ENCODE data around the gene MGA. TPM values are rescaled to one million over a fixed set of nuclear protein-coding genes. Genes with fewer than 3 reads are reported as not detected.

MGA gene
- total RNA-seq, 2 donors from 2014 or later, result 25.7 to 36.2 TPM

DNA sequence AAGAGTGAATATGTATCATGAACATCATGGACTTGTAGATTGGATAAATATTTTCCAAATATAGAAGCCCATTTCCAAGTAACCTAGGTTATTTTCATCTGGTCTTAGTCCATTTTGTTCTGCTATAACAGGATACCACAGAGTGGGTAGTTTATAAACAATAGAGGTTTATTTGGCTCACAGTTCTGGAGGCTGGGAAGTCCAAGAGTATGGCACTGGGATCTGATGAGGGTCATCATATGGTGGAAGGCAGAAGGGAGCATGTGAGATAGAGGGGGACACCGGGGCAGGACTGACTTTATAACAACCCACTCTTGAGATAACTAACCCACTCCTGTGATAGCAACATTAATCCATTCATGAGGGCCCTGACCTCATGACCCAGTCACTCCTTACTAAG is 9.4 kb upstream of the MGA start:
- Mint-ChIP-seq H3K36me3 (peaks cover 0 to 6% of the 10 kb centered on the region in 2 donors), H3K9me3 (peaks cover 0 to 7% of the 10 kb centered on the region in 2 donors), H3K27ac (no peak overlapping the region)
- no peak for DNase-seq (ENCODE audit: low spot score in 2 of 2)
- no peak for ATAC-seq

- ATAC-seq (no peak), DNase-seq (ENCODE audit: low spot score in 2 of 2) (no peak)
- Mint-ChIP-seq H3K36me3 (peaks cover 0 to 6% of the 10 kb centered on the region in 2 donors), H3K9me3 (peaks cover 0 to 7% of the 10 kb centered on the region in 2 donors), H3K27ac (no peak overlapping the region)
Observed at GRCh38 chr15:41651373-41651772, 8.8 kb upstream of the MGA start.

GRCh38 chr15:41653760-41654159 is 6.4 kb upstream of the MGA start:
- H3K27ac Mint-ChIP-seq, result no peak overlapping the region
- peaks cover 0 to 6% of the 10 kb centered on the region in 2 donors for H3K36me3 Mint-ChIP-seq
- peaks cover 0 to 7% of the 10 kb centered on the region in 2 donors for H3K9me3 Mint-ChIP-seq
- ATAC-seq (no peak), DNase-seq (ENCODE audit: low spot score in 2 of 2) (no peak)

GRCh38 chr15:41655716-41656115 is 4.5 kb upstream of the MGA start:
- Mint-ChIP-seq H3K27ac (no peak overlapping the region), H3K36me3 (peaks cover 12 to 17% of the 10 kb centered on the region in 2 donors), H3K9me3 (peaks cover 1 to 5% of the 10 kb centered on the region in 2 donors)
- ATAC-seq (no peak), DNase-seq (ENCODE audit: low spot score in 2 of 2) (no peak)

GRCh38 chr15:41656188-41656587 is 4.0 kb upstream of the MGA start:
- H3K36me3 Mint-ChIP-seq, result peaks cover 16 to 18% of the 10 kb centered on the region in 2 donors
- ATAC-seq, result no peak

GRCh38 chr15:41658689-41659088 is 1.5 kb upstream of the MGA start:
- H3K36me3 Mint-ChIP-seq, result peaks cover 27% of the 10 kb centered on the region in 2 donors
- no peak overlapping the region for H3K27ac Mint-ChIP-seq
- ATAC-seq, result no peak
- DNase-seq (ENCODE audit: low spot score in 2 of 2), result no peak
- H3K9me3 Mint-ChIP-seq, result peaks cover 0 to 5% of the 10 kb centered on the region in 2 donors

More at GRCh38 chr15:41656188-41656587, 4.0 kb upstream of the MGA start:
- H3K9me3 Mint-ChIP-seq, result peaks cover under 1 to 5% of the 10 kb centered on the region in 2 donors
- DNase-seq (ENCODE audit: low spot score in 2 of 2), result no peak
- H3K27ac Mint-ChIP-seq, result no peak overlapping the region

- peaks cover 0 to 5% of the 10 kb centered on the region in 2 donors for H3K9me3 Mint-ChIP-seq
- DNase-seq (ENCODE audit: low spot score in 2 of 2) (no peak), ATAC-seq (no peak)
- no peak overlapping the region for H3K27ac Mint-ChIP-seq
- H3K36me3 Mint-ChIP-seq, result peaks cover 27% of the 10 kb centered on the region in 2 donors
Observed at GRCh38 chr15:41659190-41659589, 1.0 kb upstream of the MGA start.

GRCh38 chr15:41659855-41660234 is 360 bp upstream of the MGA start:
- ATAC-seq, result peak in 1 of 2 donors; percentile 1
- DNase-seq (ENCODE audit: low spot score in 2 of 2), result no peak
- peaks cover 27% of the 10 kb centered on the region in 2 donors for H3K36me3 Mint-ChIP-seq
- H3K9me3 Mint-ChIP-seq, result peaks cover 0 to 5% of the 10 kb centered on the region in 2 donors
- peak overlapping the region in 1 of 2 donors; percentile 87 for H3K27ac Mint-ChIP-seq

DNA sequence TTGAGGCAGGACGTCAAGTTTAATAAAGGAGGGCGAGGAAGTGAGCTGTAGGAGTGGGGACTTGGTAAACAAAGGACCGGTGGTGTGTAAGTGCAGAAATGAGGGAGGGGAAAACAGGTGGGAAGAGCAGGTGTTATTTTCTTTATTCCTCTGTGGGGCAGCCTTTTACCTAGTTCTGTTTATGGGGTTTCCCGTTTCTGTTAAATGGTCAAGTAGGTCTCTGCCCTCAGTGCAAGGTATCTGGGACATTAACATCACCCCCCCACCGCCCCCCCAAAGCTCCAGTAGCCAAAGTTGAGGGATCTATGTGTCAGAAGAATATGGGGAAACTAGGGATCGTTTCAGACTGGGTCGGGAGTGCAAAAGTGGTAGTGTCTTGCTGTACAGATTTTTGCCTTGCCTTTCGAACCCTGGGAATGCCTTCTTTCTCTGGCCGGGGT is 893 bp downstream of the MGA start:
- peak overlapping the region; percentile 87 to 94 for H3K27ac Mint-ChIP-seq
- ATAC-seq (no peak), DNase-seq (ENCODE audit: low spot score in 2 of 2) (no peak)
- H3K36me3 Mint-ChIP-seq, result peaks cover 27% of the 10 kb centered on the region in 2 donors
- peaks cover 0 to 5% of the 10 kb centered on the region in 2 donors for H3K9me3 Mint-ChIP-seq

GRCh38 chr15:41661518-41662225 is 1.5 kb downstream of the MGA start:
- DNase-seq (ENCODE audit: low spot score in 2 of 2) (peak; percentile 58 to 81), ATAC-seq (peak; percentile 42 to 73)
- Mint-ChIP-seq H3K9me3 (peaks cover 0 to 5% of the 10 kb centered on the region in 2 donors), H3K36me3 (peaks cover 27% of the 10 kb centered on the region in 2 donors), H3K27ac (peak overlapping the region; percentile 87 to 94)

DNA sequence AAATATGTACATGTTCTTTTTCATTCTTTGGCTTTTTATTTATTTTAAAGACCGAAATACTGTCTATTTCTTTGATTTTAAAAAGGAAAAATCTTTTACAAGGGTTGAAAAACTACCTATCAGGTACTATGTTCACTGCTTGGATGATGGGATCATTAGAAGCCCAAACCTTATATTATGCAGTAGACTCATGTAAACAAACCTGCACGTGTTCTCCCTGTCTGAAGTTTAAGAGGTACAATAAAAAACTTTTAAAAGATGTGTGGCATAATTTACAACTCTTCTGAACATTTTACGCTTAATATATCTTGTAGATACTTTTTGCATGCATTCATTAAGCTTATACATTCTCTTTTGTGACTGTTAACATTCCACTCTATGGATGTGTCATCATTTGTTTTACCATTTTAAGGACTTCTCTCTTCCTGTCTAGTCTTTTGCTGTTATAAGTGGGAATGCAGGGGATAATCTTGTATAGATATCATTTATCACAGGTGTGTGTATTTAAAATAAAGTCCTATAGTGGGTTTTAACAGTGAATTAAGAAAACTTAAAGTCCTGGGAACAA is 6.2 kb downstream of the MGA start:
- Mint-ChIP-seq H3K9me3 (no peaks in the 10 kb centered on the region), H3K27ac (no peak overlapping the region), H3K36me3 (peaks cover 23 to 34% of the 10 kb centered on the region in 2 donors)
- DNase-seq (ENCODE audit: low spot score in 2 of 2) (no peak), ATAC-seq (no peak)

DNA sequence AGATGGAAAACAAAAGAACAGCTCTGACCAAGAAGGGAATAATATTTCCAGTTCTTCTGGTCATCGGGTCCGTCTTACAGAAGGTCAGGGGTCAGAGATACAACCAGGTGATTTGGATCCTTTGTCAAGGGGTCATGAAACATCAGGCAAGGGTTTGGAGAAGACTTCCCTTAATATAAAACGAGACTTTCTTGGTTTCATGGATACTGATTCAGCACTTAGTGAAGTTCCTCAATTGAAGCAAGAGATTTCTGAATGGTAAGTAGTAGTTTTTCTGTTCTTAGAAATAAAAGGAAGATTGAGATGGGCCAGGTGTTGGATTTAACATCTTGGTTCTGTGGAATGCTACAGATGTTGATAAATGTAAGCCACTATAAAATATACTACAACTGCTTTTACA is 9.5 kb downstream of the MGA start:
- H3K36me3 Mint-ChIP-seq, result peaks cover 15 to 28% of the 10 kb centered on the region in 2 donors
- no peak for ATAC-seq
- no peaks in the 10 kb centered on the region for H3K9me3 Mint-ChIP-seq
- no peak overlapping the region for H3K27ac Mint-ChIP-seq
- no peak for DNase-seq (ENCODE audit: low spot score in 2 of 2)

DNA sequence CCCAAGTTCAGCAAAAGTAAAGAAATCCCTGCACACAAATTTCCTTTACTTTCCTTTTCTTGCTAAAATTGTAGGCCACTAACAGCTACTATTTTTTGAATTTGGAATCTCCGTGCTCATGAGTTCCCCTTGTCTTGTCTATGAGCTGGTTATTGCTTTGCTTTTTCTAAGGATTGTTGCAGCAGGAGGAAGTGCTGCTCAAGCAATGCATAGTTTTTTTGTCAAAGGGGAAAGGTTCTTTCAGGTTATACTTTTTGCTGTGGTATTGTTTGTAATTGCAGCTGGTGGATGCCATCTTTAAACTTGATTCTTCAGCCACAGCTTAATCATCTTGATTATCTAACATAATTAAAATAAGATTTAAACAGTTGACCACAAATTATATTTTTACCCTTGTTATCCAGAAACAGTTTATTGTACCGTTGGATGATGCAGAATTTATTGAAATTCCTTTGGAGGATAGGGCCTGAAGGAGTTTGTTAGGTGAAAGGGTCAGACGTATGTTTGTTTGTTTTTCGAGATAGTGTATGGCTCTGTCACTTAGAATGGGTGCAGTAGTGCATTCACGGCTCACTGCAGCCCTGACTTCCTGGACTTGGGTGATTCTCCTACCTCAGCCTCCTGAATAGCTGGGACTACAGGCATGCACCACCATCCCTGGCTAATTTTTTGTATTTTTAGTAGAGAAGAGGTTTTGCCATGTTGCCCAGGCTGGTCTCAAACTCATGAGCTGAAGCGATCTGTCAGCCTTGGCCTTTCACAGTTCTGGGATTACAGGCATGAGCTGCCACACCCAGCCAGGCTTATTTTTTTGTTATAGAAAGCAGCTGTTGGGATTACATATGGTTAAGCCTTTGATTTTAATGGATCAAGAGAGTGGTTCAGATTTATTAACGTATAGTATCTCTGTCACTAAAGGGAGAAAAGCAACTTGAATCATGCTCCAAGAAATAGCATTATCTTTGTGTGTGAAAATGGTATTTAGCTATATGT is 11.7 kb downstream of the MGA start:
- peaks cover 15 to 32% of the 10 kb centered on the region in 2 donors for H3K36me3 Mint-ChIP-seq
- H3K27ac Mint-ChIP-seq, result peak overlapping the region in 1 of 2 donors; percentile 20
- H3K9me3 Mint-ChIP-seq, result no peaks in the 10 kb centered on the region
- DNase-seq (ENCODE audit: low spot score in 2 of 2), result no peak
- no peak for ATAC-seq

DNA sequence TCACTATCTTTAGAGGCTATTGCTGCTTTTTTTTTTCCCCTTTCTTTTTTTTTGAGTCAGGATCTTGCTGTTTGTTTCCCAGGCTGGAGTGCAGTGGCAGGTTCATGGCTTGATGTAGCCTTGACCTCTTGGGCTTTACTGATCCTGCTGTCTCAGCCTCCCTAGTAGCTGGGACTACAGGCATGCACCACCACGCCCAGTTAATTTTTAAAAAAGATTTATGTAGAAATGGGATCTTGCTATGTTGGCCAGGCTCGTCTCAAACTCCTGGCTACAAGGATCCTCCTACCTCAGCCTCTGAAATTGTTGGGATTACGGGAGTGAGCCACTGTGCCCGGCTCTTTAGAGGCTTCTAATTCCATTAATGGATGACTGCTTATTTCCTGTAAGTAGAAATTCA is 15.1 kb downstream of the MGA start:
- DNase-seq (ENCODE audit: low spot score in 2 of 2) (no peak), ATAC-seq (no peak)
- Mint-ChIP-seq H3K9me3 (no peaks in the 10 kb centered on the region), H3K36me3 (peaks cover 0 to 18% of the 10 kb centered on the region in 2 donors), H3K27ac (peak overlapping the region; percentile 42 to 50)

- H3K9me3 Mint-ChIP-seq, result no peaks in the 10 kb centered on the region
- DNase-seq (ENCODE audit: low spot score in 2 of 2) (no peak), ATAC-seq (no peak)
- H3K36me3 Mint-ChIP-seq, result peaks cover 0 to 23% of the 10 kb centered on the region in 2 donors
- H3K27ac Mint-ChIP-seq, result no peak overlapping the region
Observed at GRCh38 chr15:41678742-41679141, 18.5 kb downstream of the MGA start.

DNA sequence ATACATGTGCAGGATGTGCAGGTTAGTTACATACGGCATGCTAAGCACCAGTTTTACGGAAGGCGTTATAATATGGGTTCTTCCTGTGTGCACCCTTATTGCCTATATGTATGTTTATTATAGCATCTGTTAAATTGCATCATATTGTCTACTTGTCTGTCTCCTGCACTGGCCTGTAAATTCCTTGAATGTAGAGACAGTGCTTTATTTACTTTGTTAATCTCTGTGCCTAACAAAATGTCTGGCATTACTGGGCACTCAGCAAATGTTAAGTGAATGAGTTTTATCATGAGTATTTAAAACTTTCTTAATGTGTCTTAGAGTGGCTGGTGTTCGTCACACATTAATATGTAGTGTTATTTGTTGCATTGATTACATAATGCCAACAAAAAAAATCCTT is 23.8 kb downstream of the MGA start:
- DNase-seq (ENCODE audit: low spot score in 2 of 2) (no peak), ATAC-seq (no peak)
- H3K9me3 Mint-ChIP-seq, result no peaks in the 10 kb centered on the region
- H3K27ac Mint-ChIP-seq, result no peak overlapping the region
- H3K36me3 Mint-ChIP-seq, result peaks cover 0 to 13% of the 10 kb centered on the region in 2 donors

GRCh38 chr15:41688671-41689070 is 28.5 kb downstream of the MGA start:
- H3K36me3 Mint-ChIP-seq, result no peaks in the 10 kb centered on the region
- H3K9me3 Mint-ChIP-seq, result no peaks in the 10 kb centered on the region
- ATAC-seq (no peak), DNase-seq (ENCODE audit: low spot score in 2 of 2) (no peak)
- peak overlapping the region in 1 of 2 donors; percentile 61 for H3K27ac Mint-ChIP-seq
